Sigmoid colon (tissue), 4 donors: ENCODE measurements around the gene ADARB2.

Experiments
- POLR2AphosphoS5 ChIP-seq, 4 donors: sonication (generic); formaldehyde crosslinking; IDR thresholded peaks; one replicate each; pipeline ENCODE4 v1.6.1; 2017; ENCODE audit warnings: antibody characterized with exemption in 4 of 4
- TF ChIP-seq, protein P1 (sequence below), 4 experiments: fragments of 450-650 bp in 3 of 4; fragments of 200-600 bp in 1 of 4; IDR thresholded peaks; one replicate each; pipeline ENCODE4 v1.5.1; 2016 to 2019; ENCODE audit warnings: antibody characterized with exemption in 4 of 4, mild to moderate bottlenecking in 3 of 4, moderate library complexity in 2 of 4

- TF ChIP-seq, protein P1, sequence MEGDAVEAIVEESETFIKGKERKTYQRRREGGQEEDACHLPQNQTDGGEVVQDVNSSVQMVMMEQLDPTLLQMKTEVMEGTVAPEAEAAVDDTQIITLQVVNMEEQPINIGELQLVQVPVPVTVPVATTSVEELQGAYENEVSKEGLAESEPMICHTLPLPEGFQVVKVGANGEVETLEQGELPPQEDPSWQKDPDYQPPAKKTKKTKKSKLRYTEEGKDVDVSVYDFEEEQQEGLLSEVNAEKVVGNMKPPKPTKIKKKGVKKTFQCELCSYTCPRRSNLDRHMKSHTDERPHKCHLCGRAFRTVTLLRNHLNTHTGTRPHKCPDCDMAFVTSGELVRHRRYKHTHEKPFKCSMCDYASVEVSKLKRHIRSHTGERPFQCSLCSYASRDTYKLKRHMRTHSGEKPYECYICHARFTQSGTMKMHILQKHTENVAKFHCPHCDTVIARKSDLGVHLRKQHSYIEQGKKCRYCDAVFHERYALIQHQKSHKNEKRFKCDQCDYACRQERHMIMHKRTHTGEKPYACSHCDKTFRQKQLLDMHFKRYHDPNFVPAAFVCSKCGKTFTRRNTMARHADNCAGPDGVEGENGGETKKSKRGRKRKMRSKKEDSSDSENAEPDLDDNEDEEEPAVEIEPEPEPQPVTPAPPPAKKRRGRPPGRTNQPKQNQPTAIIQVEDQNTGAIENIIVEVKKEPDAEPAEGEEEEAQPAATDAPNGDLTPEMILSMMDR (IDR thresholded peaks at IDR 0.05): no peak
- TF ChIP-seq POLR2AphosphoS5 (IDR thresholded peaks at IDR 0.05): no peak
Observed at GRCh38 chr10:1573334-1573969, 163.9 kb downstream of the ADARB2 start.
